ENCODE data around the gene AGBL2.
"Not testable (repeated sequence)": the region's sequence is repeated elsewhere in the genome, so short reads cannot be mapped to it uniquely, and the experiment has no call there.

The AGBL2 gene

GRCh38 chr11:47664936-47665335, 50.2 kb downstream of the AGBL2 start:
- H3K18ac ChIP-seq (ENCODE audit: low read length); H3K27me3 ChIP-seq (ENCODE audit: insufficient read depth, low read length); H3K27ac ChIP-seq (ENCODE audit: low read depth, low read length); H3K4me2 ChIP-seq (ENCODE audit: low read length); H3K4ac ChIP-seq (ENCODE audit: low read depth, low read length); H2BK120ac ChIP-seq (ENCODE audit: insufficient read depth, low read length, poor library complexity); H3K36me3 ChIP-seq (ENCODE audit: control insufficient read depth in 1 of 2, insufficient read depth in 2 of 2, low read length in 2 of 2); H2BK5ac ChIP-seq (ENCODE audit: low read depth, low read length, poor library complexity); H2AK5ac ChIP-seq (ENCODE audit: low read length); H3K4me3 ChIP-seq (ENCODE audit: low read depth, low read length); H3K9ac ChIP-seq (ENCODE audit: low read length); H3K9me3 ChIP-seq (ENCODE audit: insufficient read depth, low read depth, low read length); H3K23ac ChIP-seq (ENCODE audit: low read length); H3K79me1 ChIP-seq (ENCODE audit: low read length); H4K8ac ChIP-seq (ENCODE audit: low read depth, low read length); H3K4me1 ChIP-seq (ENCODE audit: control insufficient read depth in 1 of 2, insufficient read depth in 2 of 2, low read length in 2 of 2); H2BK12ac ChIP-seq (ENCODE audit: low read length); H4K91ac ChIP-seq (ENCODE audit: low read depth, low read length); H2AFZ ChIP-seq (ENCODE audit: insufficient read depth, low read length, poor library complexity); H3K79me2 ChIP-seq (ENCODE audit: control insufficient read depth, insufficient read depth, low read length, poor library complexity); H4K12ac ChIP-seq (ENCODE audit: low read depth, low read length); H3K14ac ChIP-seq (ENCODE audit: low read length): not testable (repeated sequence)
- peak; percentile 58 to 73 for DNase-seq
- no CpG with 5 or more reads among the region's 4 CpGs for WGBS (ENCODE audit: extremely low coverage, insufficient coverage, insufficient read length)

GRCh38 chr11:47661245-47661644, 53.9 kb downstream of the AGBL2 start:
- Histone ChIP-seq H3K4me2 (ENCODE audit: low read length) (no peak overlapping the region), H4K91ac (ENCODE audit: low read depth, low read length) (no peak overlapping the region), H3K4me1 (ENCODE audit: control insufficient read depth in 1 of 2, insufficient read depth in 2 of 2, low read length in 2 of 2) (no peaks in the 10 kb centered on the region), H3K4ac (ENCODE audit: low read depth, low read length) (no peak overlapping the region), H3K18ac (ENCODE audit: low read length) (no peak overlapping the region), H4K8ac (ENCODE audit: low read depth, low read length) (no peak overlapping the region), H3K9me3 (ENCODE audit: insufficient read depth, low read depth, low read length) (no peaks in the 10 kb centered on the region), H3K27ac (ENCODE audit: low read depth, low read length) (no peak overlapping the region), H3K79me1 (ENCODE audit: low read length) (no peaks in the 10 kb centered on the region), H3K14ac (ENCODE audit: low read length) (no peak overlapping the region), H2BK120ac (ENCODE audit: insufficient read depth, low read length, poor library complexity) (no peak overlapping the region), H2BK5ac (ENCODE audit: low read depth, low read length, poor library complexity) (no peak overlapping the region), H3K36me3 (ENCODE audit: control insufficient read depth in 1 of 2, insufficient read depth in 2 of 2, low read length in 2 of 2) (no peaks in the 10 kb centered on the region), H3K9ac (ENCODE audit: low read length) (no peak overlapping the region), H2BK12ac (ENCODE audit: low read length) (no peak overlapping the region), H3K79me2 (ENCODE audit: control insufficient read depth, insufficient read depth, low read length, poor library complexity) (no peaks in the 10 kb centered on the region), H3K4me3 (ENCODE audit: low read depth, low read length) (no peak overlapping the region), H2AFZ (ENCODE audit: insufficient read depth, low read length, poor library complexity) (no peak overlapping the region), H4K12ac (ENCODE audit: low read depth, low read length) (no peak overlapping the region), H3K23ac (ENCODE audit: low read length) (no peak overlapping the region), H3K27me3 (ENCODE audit: insufficient read depth, low read length) (no peaks in the 10 kb centered on the region), H2AK5ac (ENCODE audit: low read length) (no peak overlapping the region)
- no CpG with 5 or more reads among the region's 2 CpGs for WGBS (ENCODE audit: extremely low coverage, insufficient coverage, insufficient read length)
- no peak for DNase-seq

GRCh38 chr11:47659276-47659675, 55.9 kb downstream of the AGBL2 start:
- Histone ChIP-seq H4K91ac (ENCODE audit: low read depth, low read length) (no peak overlapping the region), H3K23ac (ENCODE audit: low read length) (no peak overlapping the region), H4K8ac (ENCODE audit: low read depth, low read length) (no peak overlapping the region), H3K4me2 (ENCODE audit: low read length) (no peak overlapping the region), H3K4me3 (ENCODE audit: low read depth, low read length) (no peak overlapping the region), H3K14ac (ENCODE audit: low read length) (no peak overlapping the region), H4K12ac (ENCODE audit: low read depth, low read length) (no peak overlapping the region), H3K9ac (ENCODE audit: low read length) (no peak overlapping the region), H2AFZ (ENCODE audit: insufficient read depth, low read length, poor library complexity) (no peak overlapping the region), H2BK120ac (ENCODE audit: insufficient read depth, low read length, poor library complexity) (no peak overlapping the region), H3K27me3 (ENCODE audit: insufficient read depth, low read length) (no peaks in the 10 kb centered on the region), H3K27ac (ENCODE audit: low read depth, low read length) (no peak overlapping the region), H2AK5ac (ENCODE audit: low read length) (no peak overlapping the region), H2BK12ac (ENCODE audit: low read length) (no peak overlapping the region), H3K9me3 (ENCODE audit: insufficient read depth, low read depth, low read length) (no peaks in the 10 kb centered on the region), H3K79me1 (ENCODE audit: low read length) (no peaks in the 10 kb centered on the region), H3K4ac (ENCODE audit: low read depth, low read length) (no peak overlapping the region), H3K4me1 (ENCODE audit: control insufficient read depth in 1 of 2, insufficient read depth in 2 of 2, low read length in 2 of 2) (no peaks in the 10 kb centered on the region), H3K36me3 (ENCODE audit: control insufficient read depth in 1 of 2, insufficient read depth in 2 of 2, low read length in 2 of 2) (no peaks in the 10 kb centered on the region), H2BK5ac (ENCODE audit: low read depth, low read length, poor library complexity) (no peak overlapping the region), H3K18ac (ENCODE audit: low read length) (no peak overlapping the region), H3K79me2 (ENCODE audit: control insufficient read depth, insufficient read depth, low read length, poor library complexity) (no peaks in the 10 kb centered on the region)
- no peak for DNase-seq
- WGBS (ENCODE audit: extremely low coverage, insufficient coverage, insufficient read length), result no CpG with 5 or more reads among the region's 4 CpGs

- H3K36me3 ChIP-seq (ENCODE audit: control insufficient read depth in 1 of 2, insufficient read depth in 2 of 2, low read length in 2 of 2), result no peaks in the 10 kb centered on the region
- no peak overlapping the region for H4K8ac ChIP-seq (ENCODE audit: low read depth, low read length)
- H3K23ac ChIP-seq (ENCODE audit: low read length), result no peak overlapping the region
- no CpG with 5 or more reads among the region's 6 CpGs for WGBS (ENCODE audit: extremely low coverage, insufficient coverage, insufficient read length)
- no peak overlapping the region for H3K4me2 ChIP-seq (ENCODE audit: low read length)
- H3K9ac ChIP-seq (ENCODE audit: low read length), result no peak overlapping the region
- no peak overlapping the region for H2AK5ac ChIP-seq (ENCODE audit: low read length)
- no peak for DNase-seq
- no peak overlapping the region for H3K4ac ChIP-seq (ENCODE audit: low read depth, low read length)
- H3K79me2 ChIP-seq (ENCODE audit: control insufficient read depth, insufficient read depth, low read length, poor library complexity), result no peaks in the 10 kb centered on the region
- no peak overlapping the region for H2BK120ac ChIP-seq (ENCODE audit: insufficient read depth, low read length, poor library complexity)
- H3K9me3 ChIP-seq (ENCODE audit: insufficient read depth, low read depth, low read length), result no peaks in the 10 kb centered on the region
- H4K91ac ChIP-seq (ENCODE audit: low read depth, low read length), result no peak overlapping the region
- no peak overlapping the region for H3K14ac ChIP-seq (ENCODE audit: low read length)
- no peaks in the 10 kb centered on the region for H3K79me1 ChIP-seq (ENCODE audit: low read length)
- no peak overlapping the region for H2BK12ac ChIP-seq (ENCODE audit: low read length)
- peaks cover under 1 to 1% of the 10 kb centered on the region in 2 experiments for H3K4me1 ChIP-seq (ENCODE audit: control insufficient read depth in 1 of 2, insufficient read depth in 2 of 2, low read length in 2 of 2)
- H3K27ac ChIP-seq (ENCODE audit: low read depth, low read length), result no peak overlapping the region
- no peaks in the 10 kb centered on the region for H3K27me3 ChIP-seq (ENCODE audit: insufficient read depth, low read length)
- H3K4me3 ChIP-seq (ENCODE audit: low read depth, low read length), result no peak overlapping the region
- no peak overlapping the region for H3K18ac ChIP-seq (ENCODE audit: low read length)
- no peak overlapping the region for H2AFZ ChIP-seq (ENCODE audit: insufficient read depth, low read length, poor library complexity)
- H2BK5ac ChIP-seq (ENCODE audit: low read depth, low read length, poor library complexity), result no peak overlapping the region
- no peak overlapping the region for H4K12ac ChIP-seq (ENCODE audit: low read depth, low read length)
These were observed 58.8 kb downstream of the AGBL2 start for GRCh38 chr11:47656260-47656885.
